Tibial nerve (tissue), 4 donors: ENCODE results near the gene A3GALT2.

ENCODE experiments used
- EP300 ChIP-seq, 2 donors: sonication (generic); formaldehyde crosslinking; IDR thresholded peaks; one replicate each; pipeline ENCODE4 v1.6.1; 2017; ENCODE audit warnings: antibody characterized with exemption in 2 of 2, mild to moderate bottlenecking in 1 of 2
- TF ChIP-seq, protein P1 (sequence below), 5 experiments: fragments of 200-600 bp in 3 of 5; fragments of 450-650 bp in 2 of 5; sonication (generic) in 3 of 5; IDR thresholded peaks; one replicate each; pipeline ENCODE4 v1.5.1; 2016 to 2019; ENCODE audit warnings: antibody characterized with exemption in 5 of 5, mild to moderate bottlenecking in 3 of 5, moderate library complexity in 2 of 5

DNA sequence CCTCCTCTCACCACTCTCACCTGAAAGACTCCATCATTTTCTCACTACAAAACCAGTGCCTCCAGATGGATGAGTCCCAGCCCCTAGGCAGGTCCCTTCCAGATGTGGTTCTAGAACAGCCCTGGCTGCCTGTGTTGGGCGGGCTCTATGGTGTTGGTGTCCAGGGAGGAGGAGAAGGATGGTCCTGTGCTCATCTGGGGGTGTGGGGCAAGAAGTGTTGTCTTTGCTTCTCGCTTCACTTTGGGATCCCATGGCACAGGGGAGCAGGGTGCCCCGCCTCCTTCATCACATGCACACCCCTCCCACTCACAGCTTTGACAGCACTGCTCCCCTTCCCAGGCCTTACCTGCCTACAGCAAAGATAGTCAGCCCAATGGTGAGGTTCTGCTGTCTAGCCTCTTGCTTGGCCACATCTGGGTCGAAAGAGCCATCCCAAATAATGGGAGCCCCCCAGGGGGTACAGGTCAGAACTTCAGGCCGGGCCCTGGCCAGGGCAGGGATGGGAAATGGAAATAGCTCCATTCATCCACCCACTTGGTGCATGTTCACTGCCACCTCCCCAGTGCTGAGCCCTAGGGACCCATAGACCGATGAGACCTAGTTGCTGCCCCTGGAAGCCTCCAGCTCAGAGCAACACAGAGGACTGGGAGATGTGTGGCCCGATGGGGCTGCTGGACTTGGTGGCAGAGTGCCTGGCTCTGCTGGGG, 9.0 kb downstream of the A3GALT2 start:
- no peak for TF ChIP-seq EP300 (IDR thresholded peaks at IDR 0.05)
- TF ChIP-seq, protein P1, sequence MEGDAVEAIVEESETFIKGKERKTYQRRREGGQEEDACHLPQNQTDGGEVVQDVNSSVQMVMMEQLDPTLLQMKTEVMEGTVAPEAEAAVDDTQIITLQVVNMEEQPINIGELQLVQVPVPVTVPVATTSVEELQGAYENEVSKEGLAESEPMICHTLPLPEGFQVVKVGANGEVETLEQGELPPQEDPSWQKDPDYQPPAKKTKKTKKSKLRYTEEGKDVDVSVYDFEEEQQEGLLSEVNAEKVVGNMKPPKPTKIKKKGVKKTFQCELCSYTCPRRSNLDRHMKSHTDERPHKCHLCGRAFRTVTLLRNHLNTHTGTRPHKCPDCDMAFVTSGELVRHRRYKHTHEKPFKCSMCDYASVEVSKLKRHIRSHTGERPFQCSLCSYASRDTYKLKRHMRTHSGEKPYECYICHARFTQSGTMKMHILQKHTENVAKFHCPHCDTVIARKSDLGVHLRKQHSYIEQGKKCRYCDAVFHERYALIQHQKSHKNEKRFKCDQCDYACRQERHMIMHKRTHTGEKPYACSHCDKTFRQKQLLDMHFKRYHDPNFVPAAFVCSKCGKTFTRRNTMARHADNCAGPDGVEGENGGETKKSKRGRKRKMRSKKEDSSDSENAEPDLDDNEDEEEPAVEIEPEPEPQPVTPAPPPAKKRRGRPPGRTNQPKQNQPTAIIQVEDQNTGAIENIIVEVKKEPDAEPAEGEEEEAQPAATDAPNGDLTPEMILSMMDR (IDR thresholded peaks at IDR 0.05) = no peak
